Esophagus mucosa (tissue), 1 donor: Measurements from ENCODE around the gene GPSM1. TPM values are rescaled to one million over a fixed set of nuclear protein-coding genes. Genes with fewer than 3 reads are reported as not detected.

Experiments
- ATAC-seq: fragments of 200-7000 bp; cut with Tn5 transposase; one replicate; pipeline ENCODE4 v1.9.1; 2020
- total RNA-seq: library from RNA; stranded (reverse); gene quantifications from one replicate; pipeline ENCODE4 v1.2.4, GENCODE V29; 2023
- donor health status: DM: yes; HTN: yes; CAD: no.

Gene GPSM1
- total RNA-seq, 1 donor from 2014 or later: 1.2 TPM

- no peak for ATAC-seq
These were observed 5.7 kb downstream of the GPSM1 start for GRCh38 chr9:136333045-136333444.

- ATAC-seq: no peak
These were observed 6.1 kb downstream of the GPSM1 start for GRCh38 chr9:136333486-136333885.

GRCh38 chr9:136334541-136334940 lies 7.2 kb downstream of the GPSM1 start:
- no peak for ATAC-seq

- ATAC-seq: no peak
These were observed 8.2 kb downstream of the GPSM1 start for GRCh38 chr9:136335296-136336155.

- no peak for ATAC-seq
These were observed 9.0 kb downstream of the GPSM1 start for GRCh38 chr9:136336156-136336870.

- ATAC-seq: no peak
These were observed 9.5 kb downstream of the GPSM1 start for GRCh38 chr9:136336881-136337280.

- no peak for ATAC-seq
These were observed 10.4 kb downstream of the GPSM1 start for GRCh38 chr9:136337416-136338395.

GRCh38 chr9:136338511-136338910 lies 11.2 kb downstream of the GPSM1 start:
- ATAC-seq: no peak

- ATAC-seq: peak; percentile 56
These were observed 12.0 kb downstream of the GPSM1 start for GRCh38 chr9:136339173-136339957.

- ATAC-seq: no peak
These were observed 12.6 kb downstream of the GPSM1 start for GRCh38 chr9:136339958-136340310.

GRCh38 chr9:136340356-136341041 lies 13.2 kb downstream of the GPSM1 start:
- ATAC-seq: no peak

GRCh38 chr9:136341042-136341655 lies 13.8 kb downstream of the GPSM1 start:
- no peak for ATAC-seq

GRCh38 chr9:136341769-136342168 lies 14.4 kb downstream of the GPSM1 start:
- no peak for ATAC-seq

GRCh38 chr9:136342181-136343120 lies 15.1 kb downstream of the GPSM1 start:
- peak; percentile 43 for ATAC-seq

GRCh38 chr9:136343121-136343883 lies 16.0 kb downstream of the GPSM1 start:
- no peak for ATAC-seq

GRCh38 chr9:136343884-136344269 lies 16.5 kb downstream of the GPSM1 start:
- ATAC-seq: no peak

GRCh38 chr9:136344544-136345280 lies 17.4 kb downstream of the GPSM1 start:
- no peak for ATAC-seq
